CD14-positive monocyte (primary cell): ENCODE results near the gene CPT2. TPM values are rescaled to one million over a fixed set of nuclear protein-coding genes. Genes with fewer than 3 reads are reported as not detected.
"Not testable (repeated sequence)": the region's sequence is repeated elsewhere in the genome, so short reads cannot be mapped to it uniquely, and the experiment has no call there.

ENCODE experiments used
- DNase-seq, 3 donors: peaks; one replicate each; pipeline ENCODE4 v3.0.0-alpha.2; 2011 to 2022
- H2AFZ ChIP-seq: 2 replicates; pipeline ENCODE4 v1.6.0; 2012; ENCODE audit warnings: mild to moderate bottlenecking, low read depth, low read length, inconsistent platforms; ENCODE audit not compliant: insufficient read depth, poor library complexity, severe bottlenecking
- H3K27ac ChIP-seq, 2 donors: 1 replicate in 1 of 2; 2 replicates in 1 of 2; pipeline ENCODE4 v1.5.1; 2012 to 2013; ENCODE audit warnings: low read length in 2 of 2, control low read depth in 1 of 2, inconsistent platforms in 1 of 2, low read depth in 1 of 2, mild to moderate bottlenecking in 1 of 2
- H3K27me3 ChIP-seq, 2 donors: one replicate each; pipeline versions ENCODE4 v1.6.0 to v1.6.1; 2011 to 2013; ENCODE audit warnings: low read length in 2 of 2; ENCODE audit not compliant: control insufficient read depth in 2 of 2, insufficient read depth in 2 of 2
- H3K36me3 ChIP-seq, 2 donors: replicated peaks in 1 of 2; 1 replicate in 1 of 2; 2 replicates in 1 of 2; pipeline versions ENCODE4 v1.5.1 to v1.6.1; 2012 to 2013; ENCODE audit warnings: low read length in 2 of 2, control low read depth in 1 of 2, inconsistent platforms in 1 of 2, mild to moderate bottlenecking in 1 of 2; ENCODE audit not compliant: insufficient read depth in 2 of 2, control insufficient read depth in 1 of 2
- H3K4me1 ChIP-seq, 2 donors: 1 replicate in 1 of 2; 2 replicates in 1 of 2; pipeline versions ENCODE4 v1.5.1 to v1.6.1; 2012 to 2013; ENCODE audit warnings: low read length in 2 of 2, control low read depth in 1 of 2, inconsistent platforms in 1 of 2, mild to moderate bottlenecking in 1 of 2, moderate library complexity in 1 of 2; ENCODE audit not compliant: insufficient read depth in 2 of 2, control insufficient read depth in 1 of 2
- H3K4me2 ChIP-seq: replicated peaks from 2 replicates; pipeline ENCODE3; 2012; ENCODE audit warnings: low read length, moderate library complexity, mild to moderate bottlenecking; ENCODE audit not compliant: poor library complexity, severe bottlenecking; ENCODE audit errors: extremely low read depth
- H3K4me3 ChIP-seq, 3 experiments: fragments of 200-600 bp in 1 of 3; sonication (generic) in 1 of 3; replicated peaks in 1 of 3; 1 replicate in 2 of 3; 2 replicates in 1 of 3; pipeline ENCODE4 v1.5.1; 2011 to 2013; ENCODE audit warnings: low read length in 3 of 3, mild to moderate bottlenecking in 3 of 3, control low read depth in 2 of 3, low read depth in 2 of 3, inconsistent platforms in 1 of 3, moderate library complexity in 1 of 3
- H3K79me2 ChIP-seq: 2 replicates; pipeline ENCODE4 v1.6.0; 2012; ENCODE audit warnings: mild to moderate bottlenecking, control low read depth, inconsistent platforms, low read length, moderate library complexity; ENCODE audit not compliant: insufficient read depth
- H3K9ac ChIP-seq: 2 replicates; pipeline ENCODE4 v1.6.0; 2017; ENCODE audit warnings: low read length, mild to moderate bottlenecking; ENCODE audit not compliant: insufficient read depth, poor library complexity, severe bottlenecking
- H3K9me3 ChIP-seq, 2 donors: replicated peaks in 1 of 2; 1 replicate in 1 of 2; 2 replicates in 1 of 2; pipeline versions ENCODE4 v1.5.1 to v1.6.1; 2012 to 2013; ENCODE audit warnings: low read length in 2 of 2, control low read depth in 1 of 2; ENCODE audit not compliant: control insufficient read depth in 1 of 2, insufficient read depth in 1 of 2
- H4K20me1 ChIP-seq: 2 replicates; pipeline ENCODE4 v1.6.0; 2012; ENCODE audit warnings: mild to moderate bottlenecking, low read length, control low read depth, moderate library complexity; ENCODE audit not compliant: insufficient read depth
- H3K27ac Mint-ChIP-seq, 7 donors: one replicate each; pipeline ENCODE4 v1.8.0; 2020; ENCODE audit warnings: mild to moderate bottlenecking in 7 of 7, mixed read lengths in 7 of 7, moderate library complexity in 6 of 7, inconsistent platforms in 2 of 7
- H3K27me3 Mint-ChIP-seq, 3 donors: one replicate each; pipeline ENCODE4 v1.8.0; 2021 to 2022; ENCODE audit warnings: low read depth in 3 of 3, mild to moderate bottlenecking in 3 of 3, mixed read lengths in 3 of 3, moderate library complexity in 3 of 3, inconsistent platforms in 1 of 3
- H3K36me3 Mint-ChIP-seq, 2 donors: one replicate each; pipeline ENCODE4 v1.8.0; 2020; ENCODE audit warnings: mixed read lengths in 2 of 2, inconsistent platforms in 1 of 2, mild to moderate bottlenecking in 1 of 2
- H3K4me1 Mint-ChIP-seq: one replicate; pipeline ENCODE4 v1.8.0; 2020; ENCODE audit warnings: mild to moderate bottlenecking, mixed read lengths
- H3K4me3 Mint-ChIP-seq, 2 donors: one replicate each; pipeline ENCODE4 v1.8.0; 2020; ENCODE audit warnings: mild to moderate bottlenecking in 2 of 2, mixed read lengths in 2 of 2, moderate library complexity in 1 of 2
- H3K9me3 Mint-ChIP-seq, 7 donors: one replicate each; pipeline ENCODE4 v1.8.0; 2020 to 2022; ENCODE audit warnings: mixed read lengths in 7 of 7, mild to moderate bottlenecking in 6 of 7, moderate library complexity in 6 of 7, inconsistent platforms in 2 of 7
- WGBS: methylation state at CpG from one replicate; pipeline ENCODE4 v1.1.5; 2013; ENCODE audit warnings: missing lambda C conversion rate; ENCODE audit not compliant: insufficient coverage; 5-methylcytosine and 5-hydroxymethylcytosine counted together
- intact Hi-C, 2 donors: fragments of 100-400 bp; cut with micrococcal nuclease; formaldehyde crosslinking; loops; one replicate each; pipeline versions ENCODE4 v1.15.0 to v1.15.1; 2023
- polyA plus RNA-seq, 3 donors: library from polyadenylated mRNA; depleted of rRNA in 1 of 3; unstranded in 2 of 3; stranded (reverse) in 1 of 3; fragments of 300-500 nt in 2 of 3; fragments of >200 nt in 1 of 3; fragmentation: Illumina TruSeq in 2 of 3; gene quantifications; 1 replicate in 2 of 3; 2 replicates in 1 of 3; pipeline ENCODE4 v1.2.3, GENCODE V29; 2012 to 2021
- TF ChIP-seq, protein P1 (sequence below): fragments of 200-600 bp; IDR thresholded peaks from one replicate; pipeline ENCODE4 v1.8.0; 2022; ENCODE audit warnings: antibody characterized with exemption, mild to moderate bottlenecking

CPT2 gene
- polyA plus RNA-seq, 3 donors = 7.6 to 29.6 (median 20.2) TPM

DNA sequence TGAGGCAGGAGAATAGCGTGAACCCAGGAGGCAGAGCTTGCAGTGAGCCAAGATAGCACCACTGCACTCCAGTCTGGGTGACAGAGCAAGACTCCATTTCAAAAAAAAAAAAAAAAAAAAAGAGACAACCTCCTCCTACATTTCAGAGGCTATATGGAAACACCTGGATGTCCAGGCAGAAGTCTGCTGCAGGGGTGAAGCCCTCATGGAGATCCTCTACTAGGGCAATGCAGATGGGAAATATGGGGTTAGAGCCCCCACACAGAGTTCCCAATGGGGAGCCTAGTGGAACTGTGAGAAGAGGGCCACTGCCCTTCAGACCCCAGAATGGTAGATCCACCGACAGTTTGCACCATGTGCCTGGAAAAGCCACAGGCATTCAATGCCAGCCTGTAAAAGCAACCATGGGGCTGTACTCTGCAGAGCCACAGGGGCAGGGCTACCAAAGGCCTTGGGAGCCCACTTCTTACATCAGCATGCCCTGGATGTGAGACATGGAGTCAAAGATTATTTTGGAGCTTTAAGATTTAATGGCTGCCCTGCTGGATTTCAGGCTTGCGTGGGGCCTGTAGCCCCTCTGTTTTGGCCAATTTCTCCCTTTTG lies 9.6 kb downstream of the CPT2 start:
- peaks cover 19 to 32% (median 25%) of the 10 kb centered on the region in 7 donors for H3K9me3 Mint-ChIP-seq
- H3K4me1 Mint-ChIP-seq, DNase-seq, H3K79me2 ChIP-seq, H3K4me1 ChIP-seq, H3K4me3 ChIP-seq, H3K27me3 ChIP-seq, H3K4me3 Mint-ChIP-seq, H2AFZ ChIP-seq, H4K20me1 ChIP-seq, H3K4me2 ChIP-seq, H3K27me3 Mint-ChIP-seq, H3K9ac ChIP-seq, H3K27ac Mint-ChIP-seq, intact Hi-C loops, H3K27ac ChIP-seq: not testable (repeated sequence)
- H3K9me3 ChIP-seq = peaks cover 18 to 21% of the 10 kb centered on the region in 2 donors
- peaks cover 82 to 95% of the 10 kb centered on the region in 2 donors for H3K36me3 Mint-ChIP-seq
- H3K36me3 ChIP-seq = peaks cover 83 to 100% of the 10 kb centered on the region in 2 donors
- 94% methylated on average over 3 of the region's 3 CpGs for WGBS

DNA sequence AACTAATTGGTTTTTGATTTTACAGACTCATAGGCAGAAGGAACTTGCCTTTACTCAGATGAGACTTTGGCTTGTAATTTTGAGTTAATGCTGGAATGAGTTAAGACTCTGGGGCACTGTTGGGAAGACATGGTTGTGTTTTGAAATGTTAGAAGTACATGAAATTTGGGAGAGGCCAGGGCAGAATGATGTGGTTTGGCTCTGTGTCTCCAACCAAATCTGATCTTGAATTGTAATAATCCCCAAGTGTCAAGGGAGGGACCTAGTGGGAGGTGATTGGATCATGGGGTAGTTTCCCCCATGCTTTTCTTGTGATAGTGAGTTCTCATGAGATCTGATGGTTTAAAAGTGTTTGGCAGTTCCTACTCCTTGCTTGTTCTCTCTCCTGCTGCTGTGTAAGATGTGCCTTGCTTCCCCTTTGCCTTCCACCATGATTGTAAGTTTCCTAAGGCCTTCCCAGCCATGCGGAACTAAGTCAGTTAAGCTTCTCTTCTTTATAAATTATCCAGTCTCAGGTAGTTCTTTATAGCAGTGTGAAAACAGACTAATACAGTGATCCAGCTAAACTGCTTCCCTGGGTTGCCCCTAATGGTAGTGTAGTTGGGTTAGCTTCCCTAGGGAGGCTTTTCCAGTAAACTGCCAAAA lies 10.2 kb downstream of the CPT2 start:
- H4K20me1 ChIP-seq = peaks cover 4% of the 10 kb centered on the region
- no peak overlapping the region for H3K4me3 Mint-ChIP-seq
- intact Hi-C loops = no loop called here
- no peak overlapping the region for H3K27ac ChIP-seq
- DNase-seq = no peak
- H3K27ac Mint-ChIP-seq = peak overlapping the region in 3 of 7 donors; percentile 14 to 43 (median 19)
- no CpG with 5 or more reads among the region's 1 CpG for WGBS
- no peaks in the 10 kb centered on the region for H3K4me1 Mint-ChIP-seq
- H3K27me3 Mint-ChIP-seq = no peaks in the 10 kb centered on the region
- no peaks in the 10 kb centered on the region for H3K4me1 ChIP-seq
- no peak overlapping the region for H2AFZ ChIP-seq
- no peaks in the 10 kb centered on the region for H3K27me3 ChIP-seq
- H3K4me2 ChIP-seq = no peak overlapping the region
- peaks cover 5% of the 10 kb centered on the region for H3K79me2 ChIP-seq
- H3K9me3 ChIP-seq = peaks cover 18 to 21% of the 10 kb centered on the region in 2 donors
- peaks cover 19 to 32% (median 25%) of the 10 kb centered on the region in 7 donors for H3K9me3 Mint-ChIP-seq
- H3K36me3 ChIP-seq = peaks cover 81 to 100% of the 10 kb centered on the region in 2 donors
- H3K9ac ChIP-seq = no peak overlapping the region
- peaks cover 84 to 99% of the 10 kb centered on the region in 2 donors for H3K36me3 Mint-ChIP-seq
- TF ChIP-seq, protein P1, sequence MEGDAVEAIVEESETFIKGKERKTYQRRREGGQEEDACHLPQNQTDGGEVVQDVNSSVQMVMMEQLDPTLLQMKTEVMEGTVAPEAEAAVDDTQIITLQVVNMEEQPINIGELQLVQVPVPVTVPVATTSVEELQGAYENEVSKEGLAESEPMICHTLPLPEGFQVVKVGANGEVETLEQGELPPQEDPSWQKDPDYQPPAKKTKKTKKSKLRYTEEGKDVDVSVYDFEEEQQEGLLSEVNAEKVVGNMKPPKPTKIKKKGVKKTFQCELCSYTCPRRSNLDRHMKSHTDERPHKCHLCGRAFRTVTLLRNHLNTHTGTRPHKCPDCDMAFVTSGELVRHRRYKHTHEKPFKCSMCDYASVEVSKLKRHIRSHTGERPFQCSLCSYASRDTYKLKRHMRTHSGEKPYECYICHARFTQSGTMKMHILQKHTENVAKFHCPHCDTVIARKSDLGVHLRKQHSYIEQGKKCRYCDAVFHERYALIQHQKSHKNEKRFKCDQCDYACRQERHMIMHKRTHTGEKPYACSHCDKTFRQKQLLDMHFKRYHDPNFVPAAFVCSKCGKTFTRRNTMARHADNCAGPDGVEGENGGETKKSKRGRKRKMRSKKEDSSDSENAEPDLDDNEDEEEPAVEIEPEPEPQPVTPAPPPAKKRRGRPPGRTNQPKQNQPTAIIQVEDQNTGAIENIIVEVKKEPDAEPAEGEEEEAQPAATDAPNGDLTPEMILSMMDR = no peak
- no peak overlapping the region for H3K4me3 ChIP-seq
